Endothelial cell of umbilical vein (primary cell): ENCODE measurements around the gene GPSM1.

Source experiments
- CTCF ChIP-seq, 2 donors: IDR thresholded peaks; 1 replicate in 1 of 2; 2 replicates in 1 of 2; pipeline ENCODE4 v1.5.1; 2011; ENCODE audit warnings: low read length in 2 of 2, mild to moderate bottlenecking in 2 of 2, moderate library complexity in 2 of 2, control low read depth in 1 of 2, inconsistent platforms in 1 of 2, low read depth in 1 of 2; ENCODE audit not compliant: insufficient read depth in 1 of 2; ENCODE audit errors: extremely low read depth in 1 of 2
- EZH2 ChIP-seq: IDR thresholded peaks from 2 replicates; pipeline ENCODE4 v1.6.1; 2012; ENCODE audit warnings: borderline replicate concordance, low read depth, mild to moderate bottlenecking, moderate library complexity, low read length, inconsistent platforms; ENCODE audit not compliant: severe bottlenecking
- FOS ChIP-seq: IDR thresholded peaks from 2 replicates; pipeline ENCODE4 v1.6.1; 2011; ENCODE audit warnings: mild to moderate bottlenecking, low read length, moderate library complexity, borderline replicate concordance; ENCODE audit not compliant: insufficient read depth
- JUN ChIP-seq: IDR thresholded peaks from 2 replicates; pipeline ENCODE4 v1.6.1; 2011; ENCODE audit warnings: borderline replicate concordance, low read depth; ENCODE audit not compliant: insufficient read length, insufficient read depth
- MYC ChIP-seq: IDR thresholded peaks from one replicate; pipeline ENCODE4 v1.6.1; 2011; ENCODE audit warnings: mild to moderate bottlenecking, low read depth, low read length
- POLR2A ChIP-seq: IDR thresholded peaks from 2 replicates; pipeline ENCODE4 v1.6.1; 2012; ENCODE audit warnings: low read depth, mild to moderate bottlenecking, control low read depth, low read length
- POLR2AphosphoS5 ChIP-seq: IDR thresholded peaks from 2 replicates; pipeline ENCODE4 v1.6.1; 2012; ENCODE audit warnings: low read depth, mild to moderate bottlenecking, control low read depth, low read length, moderate library complexity; ENCODE audit not compliant: insufficient read depth

DNA sequence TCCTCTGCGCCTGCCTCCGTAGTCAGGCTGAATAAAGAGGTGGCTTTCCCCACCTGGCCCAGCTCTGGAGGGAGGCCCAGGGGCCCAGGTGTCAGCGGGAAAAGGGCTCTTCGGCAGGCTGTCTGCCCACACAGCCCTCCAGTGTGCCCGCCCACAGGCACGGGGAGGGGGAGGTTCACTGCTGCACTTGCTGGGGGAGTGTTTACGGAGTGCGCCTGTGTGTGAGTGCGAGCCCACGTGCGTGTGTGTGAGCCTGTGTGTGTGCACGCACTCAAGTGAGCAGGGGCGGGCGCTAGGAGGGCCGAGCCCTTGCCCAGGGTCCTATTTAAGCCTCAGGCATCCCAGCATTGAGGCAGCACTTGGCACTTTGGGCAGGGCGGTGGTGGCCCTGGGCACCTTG lies 25.3 kb downstream of the GPSM1 start:
- TF ChIP-seq POLR2A (no peak), FOS (no peak), CTCF (IDR thresholded peaks at IDR 0.05; ENCODE audit: extremely low read depth in 1 of 2, insufficient read depth in 1 of 2, low read depth in 1 of 2, low read length in 2 of 2) (no peak), EZH2 (no peak), MYC (no peak), POLR2AphosphoS5 (no peak), JUN (no peak)
